Measurements from ENCODE around the gene RPS26. TPM values are rescaled to one million over a fixed set of nuclear protein-coding genes. Genes with fewer than 3 reads are reported as not detected.
A peak's percentile ranks its signal among the peaks of the same experiment; 100 is the strongest.

RPS26 gene
- total and polyA plus RNA-seq, 7 donors = 130 to 3,746 (median 2,067) TPM

GRCh38 chr12:56004211-56004610, 37.5 kb upstream of the RPS26 start:
- Histone ChIP-seq H3K4me1 (peaks cover 0 to 16% (median 11%) of the 10 kb centered on the region in 4 donors), H3K9me3 (no peaks in the 10 kb centered on the region), H3K27me3 (no peaks in the 10 kb centered on the region), H3K4me3 (no peak overlapping the region), H3K27ac (no peak overlapping the region), H3K36me3 (peaks cover 0 to 51% (median 7%) of the 10 kb centered on the region in 4 donors)
- 93 to 96% methylated on average over 10 of the region's 10 CpGs for WGBS, 2 donors
- TF ChIP-seq POLR2AphosphoS5 (IDR thresholded peaks at IDR 0.05) = no peak
- no peak for TF ChIP-seq POLR2A (IDR thresholded peaks at IDR 0.05)
- TF ChIP-seq EP300 (IDR thresholded peaks at IDR 0.05) = no peak
- no peak for TF ChIP-seq CTCF (IDR thresholded peaks at IDR 0.05)
- intact Hi-C loops (cut with DNase I) = no loop called here
- DNase-seq = no peak

GRCh38 chr12:56007564-56008559, 33.9 kb upstream of the RPS26 start:
- peak; percentile 77 for DNase-seq
- H3K9me3 ChIP-seq = no peaks in the 10 kb centered on the region
- 3% methylated on average over 44 of the region's 44 CpGs for WGBS, 2 donors
- no peak for TF ChIP-seq EP300 (IDR thresholded peaks at IDR 0.05)
- TF ChIP-seq CTCF (IDR thresholded peaks at IDR 0.05) = no peak
- no peak for TF ChIP-seq POLR2A (IDR thresholded peaks at IDR 0.05)
- TF ChIP-seq POLR2AphosphoS5 (IDR thresholded peaks at IDR 0.05) = peak in 1 of 4 donors; percentile 7
- H3K4me1 ChIP-seq = peaks cover 0 to 16% (median 11%) of the 10 kb centered on the region in 4 donors
- intact Hi-C loops (cut with DNase I) = no loop called here
- no peaks in the 10 kb centered on the region for H3K27me3 ChIP-seq
- H3K27ac ChIP-seq = peak overlapping the region; percentile 96 to 97 (median 96)
- H3K4me3 ChIP-seq = peak overlapping the region; percentile 93 to 99 (median 96)
- peaks cover 0 to 17% (median 7%) of the 10 kb centered on the region in 4 donors for H3K36me3 ChIP-seq

GRCh38 chr12:56010111-56010570, 31.6 kb upstream of the RPS26 start:
- H3K4me1 ChIP-seq = peaks cover 0 to 16% (median 11%) of the 10 kb centered on the region in 4 donors
- intact Hi-C loops (cut with DNase I) = no loop called here
- no peak overlapping the region for H3K4me3 ChIP-seq
- DNase-seq = no peak
- H3K9me3 ChIP-seq = no peaks in the 10 kb centered on the region
- 17 to 54% methylated on average over 2 of the region's 2 CpGs for WGBS, 2 donors
- H3K36me3 ChIP-seq = no peaks in the 10 kb centered on the region
- no peak overlapping the region for H3K27ac ChIP-seq
- H3K27me3 ChIP-seq = no peaks in the 10 kb centered on the region
- TF ChIP-seq CTCF (IDR thresholded peaks at IDR 0.05) = no peak
- TF ChIP-seq POLR2AphosphoS5 (IDR thresholded peaks at IDR 0.05) = no peak
- no peak for TF ChIP-seq POLR2A (IDR thresholded peaks at IDR 0.05)
- TF ChIP-seq EP300 (IDR thresholded peaks at IDR 0.05) = no peak

GRCh38 chr12:56011509-56012090, 30.1 kb upstream of the RPS26 start:
- Histone ChIP-seq H3K36me3 (no peaks in the 10 kb centered on the region), H3K27ac (no peak overlapping the region), H3K4me1 (peaks cover 0 to 16% (median 11%) of the 10 kb centered on the region in 4 donors), H3K9me3 (no peaks in the 10 kb centered on the region), H3K27me3 (no peaks in the 10 kb centered on the region), H3K4me3 (no peak overlapping the region)
- TF ChIP-seq CTCF (IDR thresholded peaks at IDR 0.05) (no peak), POLR2AphosphoS5 (IDR thresholded peaks at IDR 0.05) (no peak), EP300 (IDR thresholded peaks at IDR 0.05) (no peak), POLR2A (IDR thresholded peaks at IDR 0.05) (no peak)
- intact Hi-C loops (cut with DNase I) = no loop called here
- no peak for DNase-seq
- WGBS, 2 donors = 96 to 97% methylated on average over 2 of the region's 2 CpGs
